Measurements from ENCODE around the gene TBXT.
A peak's percentile ranks its signal among the peaks of the same experiment; 100 is the strongest.

The TBXT gene

DNA sequence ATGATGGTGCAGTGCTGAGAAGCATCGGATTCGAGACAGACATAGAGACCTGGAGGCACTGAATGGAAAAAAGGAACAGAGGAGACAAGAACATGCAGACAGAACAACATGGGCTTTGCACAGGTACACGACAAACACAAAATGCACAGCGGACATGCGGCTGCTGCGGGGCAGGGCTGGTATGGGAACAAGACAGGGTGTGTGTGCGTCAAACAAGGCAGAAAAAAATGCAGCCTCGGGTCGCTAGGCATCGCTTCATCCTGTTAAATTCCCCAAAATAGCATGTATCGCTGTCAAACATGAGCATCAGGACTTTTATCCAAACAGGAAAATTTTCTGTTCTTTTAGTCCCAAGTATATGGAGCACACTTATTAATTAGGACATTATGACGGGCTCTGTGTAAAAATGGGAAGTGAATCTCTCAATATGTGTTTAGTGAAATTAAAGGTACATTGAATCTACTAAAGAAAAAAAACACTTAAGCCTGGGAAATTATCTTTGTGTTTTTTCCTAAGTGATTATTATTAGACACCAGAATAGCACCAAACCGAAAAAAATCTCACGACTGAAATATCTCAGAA lies 36.1 kb upstream of the TBXT start:
- TF ChIP-seq, protein P1, sequence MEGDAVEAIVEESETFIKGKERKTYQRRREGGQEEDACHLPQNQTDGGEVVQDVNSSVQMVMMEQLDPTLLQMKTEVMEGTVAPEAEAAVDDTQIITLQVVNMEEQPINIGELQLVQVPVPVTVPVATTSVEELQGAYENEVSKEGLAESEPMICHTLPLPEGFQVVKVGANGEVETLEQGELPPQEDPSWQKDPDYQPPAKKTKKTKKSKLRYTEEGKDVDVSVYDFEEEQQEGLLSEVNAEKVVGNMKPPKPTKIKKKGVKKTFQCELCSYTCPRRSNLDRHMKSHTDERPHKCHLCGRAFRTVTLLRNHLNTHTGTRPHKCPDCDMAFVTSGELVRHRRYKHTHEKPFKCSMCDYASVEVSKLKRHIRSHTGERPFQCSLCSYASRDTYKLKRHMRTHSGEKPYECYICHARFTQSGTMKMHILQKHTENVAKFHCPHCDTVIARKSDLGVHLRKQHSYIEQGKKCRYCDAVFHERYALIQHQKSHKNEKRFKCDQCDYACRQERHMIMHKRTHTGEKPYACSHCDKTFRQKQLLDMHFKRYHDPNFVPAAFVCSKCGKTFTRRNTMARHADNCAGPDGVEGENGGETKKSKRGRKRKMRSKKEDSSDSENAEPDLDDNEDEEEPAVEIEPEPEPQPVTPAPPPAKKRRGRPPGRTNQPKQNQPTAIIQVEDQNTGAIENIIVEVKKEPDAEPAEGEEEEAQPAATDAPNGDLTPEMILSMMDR (IDR thresholded peaks at IDR 0.05; ENCODE audit: insufficient read depth, low read length, poor library complexity, severe bottlenecking) = no peak
- Histone ChIP-seq H3K27me3 (replicated peaks; ENCODE audit: control insufficient read depth, insufficient read depth, low read length) (no peaks in the 10 kb centered on the region), H3K4me3 (replicated peaks; ENCODE audit: low read depth, low read length) (no peak overlapping the region), H3K36me3 (ENCODE audit: control insufficient read depth, insufficient read depth, low read length) (no peaks in the 10 kb centered on the region)
- no peak for DNase-seq (ENCODE audit: extremely low read depth, insufficient read length)

DNA sequence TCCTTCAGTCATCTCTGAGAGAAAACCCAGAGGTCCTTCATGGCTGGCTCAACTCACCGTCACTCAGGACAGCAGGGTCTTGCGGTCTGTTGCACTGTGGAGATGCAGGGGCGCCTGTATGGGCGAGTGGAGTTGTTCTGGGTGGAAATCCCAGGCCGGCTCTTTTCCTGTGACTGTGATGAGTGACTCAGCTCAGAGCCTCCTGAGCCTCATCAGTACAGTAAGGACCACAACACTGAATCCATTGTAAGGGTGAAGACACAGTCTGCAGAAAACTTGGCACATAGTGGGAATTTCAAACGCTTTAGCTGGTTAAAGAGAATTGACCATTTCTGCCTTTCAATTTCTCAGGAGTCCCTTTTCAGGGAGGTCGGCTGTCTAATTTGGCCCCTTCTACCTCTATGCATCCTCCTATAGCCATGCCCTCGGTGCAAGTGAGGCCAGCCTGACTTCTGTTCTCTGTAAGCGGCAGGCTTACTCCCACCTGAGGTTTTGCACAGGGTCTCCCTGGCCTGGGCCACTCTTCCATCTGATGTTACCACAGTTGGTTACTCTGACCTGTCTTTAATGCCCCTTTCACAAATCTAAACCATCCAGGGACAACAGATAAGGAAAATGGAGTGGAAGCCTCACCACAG lies 35.5 kb upstream of the TBXT start:
- Histone ChIP-seq H3K27me3 (replicated peaks; ENCODE audit: control insufficient read depth, insufficient read depth, low read length) (no peaks in the 10 kb centered on the region), H3K4me3 (replicated peaks; ENCODE audit: low read depth, low read length) (no peak overlapping the region), H3K36me3 (ENCODE audit: control insufficient read depth, insufficient read depth, low read length) (no peaks in the 10 kb centered on the region)
- TF ChIP-seq, protein P1 (IDR thresholded peaks at IDR 0.05; ENCODE audit: insufficient read depth, low read length, poor library complexity, severe bottlenecking) = no peak
- no peak for DNase-seq (ENCODE audit: extremely low read depth, insufficient read length)

DNA sequence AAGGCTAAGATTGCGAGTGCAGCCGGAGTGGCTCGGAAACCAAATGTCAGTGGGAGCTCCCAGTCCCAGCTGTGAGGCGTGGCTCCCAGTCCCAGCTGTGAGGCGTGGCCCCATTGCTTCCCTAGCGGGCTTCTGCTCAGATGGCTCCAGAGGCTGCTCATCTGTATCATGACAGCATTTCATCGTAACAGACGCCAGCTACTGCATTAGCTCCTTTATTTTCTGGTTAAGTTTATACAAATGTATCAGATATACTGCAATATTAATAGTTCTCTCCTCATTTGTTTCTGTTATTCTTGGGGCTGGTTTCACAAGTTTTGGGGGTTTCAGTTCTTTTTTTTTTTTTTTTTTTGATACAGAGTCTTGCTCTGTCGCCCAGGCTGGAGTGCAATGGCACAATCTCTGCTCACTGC lies 34.7 kb upstream of the TBXT start:
- H3K27me3 ChIP-seq (replicated peaks; ENCODE audit: control insufficient read depth, insufficient read depth, low read length) = no peaks in the 10 kb centered on the region
- no peaks in the 10 kb centered on the region for H3K36me3 ChIP-seq (ENCODE audit: control insufficient read depth, insufficient read depth, low read length)
- peak; percentile 50 for DNase-seq (ENCODE audit: extremely low read depth, insufficient read length)
- TF ChIP-seq, protein P1 (IDR thresholded peaks at IDR 0.05; ENCODE audit: insufficient read depth, low read length, poor library complexity, severe bottlenecking) = no peak
- peak overlapping the region; percentile 15 for H3K4me3 ChIP-seq (replicated peaks; ENCODE audit: low read depth, low read length)

DNA sequence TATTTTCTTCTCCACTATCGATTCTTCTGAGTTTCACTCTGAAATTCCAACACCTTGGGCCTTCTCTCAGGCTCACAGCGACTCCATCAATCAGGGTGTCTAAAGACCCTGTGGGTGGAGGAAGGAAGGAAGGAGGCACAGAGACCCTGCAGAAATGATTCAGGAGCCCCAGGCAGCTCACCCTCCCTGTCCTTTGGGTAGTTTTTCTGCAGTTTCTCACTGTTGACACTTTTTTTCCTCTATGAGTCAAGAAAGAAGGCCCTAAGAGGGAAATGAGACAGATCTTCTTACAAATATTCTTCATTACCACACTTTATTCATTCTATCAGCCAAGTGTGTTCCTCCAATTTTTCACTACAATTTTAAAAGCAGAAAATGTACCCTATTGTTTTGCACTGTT lies 34.2 kb upstream of the TBXT start:
- H3K36me3 ChIP-seq (ENCODE audit: control insufficient read depth, insufficient read depth, low read length) = no peaks in the 10 kb centered on the region
- TF ChIP-seq, protein P1 (IDR thresholded peaks at IDR 0.05; ENCODE audit: insufficient read depth, low read length, poor library complexity, severe bottlenecking) = no peak
- H3K4me3 ChIP-seq (replicated peaks; ENCODE audit: low read depth, low read length) = peak overlapping the region; percentile 15
- no peaks in the 10 kb centered on the region for H3K27me3 ChIP-seq (replicated peaks; ENCODE audit: control insufficient read depth, insufficient read depth, low read length)
- DNase-seq (ENCODE audit: extremely low read depth, insufficient read length) = no peak

DNA sequence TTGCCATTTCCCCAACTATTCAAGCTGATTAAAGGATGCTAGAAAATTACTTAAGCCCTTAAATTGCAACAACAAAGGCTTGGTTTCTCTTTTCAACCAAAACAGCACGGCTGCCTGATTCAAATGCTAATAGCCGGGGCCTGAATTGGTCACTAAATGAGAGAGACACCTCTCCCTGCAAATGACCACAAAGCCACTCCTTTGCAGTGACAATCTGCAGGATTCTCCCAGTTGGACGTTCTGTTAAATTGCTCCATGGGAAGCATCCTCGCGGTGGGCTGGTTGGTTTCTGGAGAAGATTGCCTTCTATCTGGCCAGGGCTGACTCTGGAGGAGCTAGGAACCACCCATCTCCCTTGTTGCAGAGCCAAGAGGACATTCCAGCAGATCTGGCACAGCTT lies 29.7 kb upstream of the TBXT start:
- Histone ChIP-seq H3K36me3 (ENCODE audit: control insufficient read depth, insufficient read depth, low read length) (no peaks in the 10 kb centered on the region), H3K27me3 (replicated peaks; ENCODE audit: control insufficient read depth, insufficient read depth, low read length) (no peaks in the 10 kb centered on the region), H3K4me3 (replicated peaks; ENCODE audit: low read depth, low read length) (no peak overlapping the region)
- TF ChIP-seq, protein P1 (IDR thresholded peaks at IDR 0.05; ENCODE audit: insufficient read depth, low read length, poor library complexity, severe bottlenecking) = no peak
- no peak for DNase-seq (ENCODE audit: extremely low read depth, insufficient read length)

All from GM06990 (cell line).